Measurements from ENCODE around the gene RNASET2. TPM values are rescaled to one million over a fixed set of nuclear protein-coding genes. Genes with fewer than 3 reads are reported as not detected.

Gene RNASET2
- total RNA-seq, 4 donors from 2014 or later: 29.1 to 56.7 (median 41.2) TPM

GRCh38 chr6:166999145-166999883 is 43.0 kb upstream of the RNASET2 start, which contains the start of gene CEP43:
Gene CEP43 (plus strand): TSS chr6:166999397. CDS start chr6:166999413, 16 bp downstream.
- 0% methylated on average over 5 to 9 of the region's 93 CpGs for WGBS, 2 donors
- intact Hi-C loops (cut with DNase I): loop anchor here (10.0 kb wide), 1 partner anchor 225 kb away; no protein-coding TSS in a partner anchor
- Histone ChIP-seq H3K27me3 (no peaks in the 10 kb centered on the region), H3K4me3 (peak within 1 kb of the TSS; percentile 90 to 99 (median 96)), H3K9me3 (no peaks in the 10 kb centered on the region), H3K36me3 (peaks cover 0 to 4% (median 0%) of the 10 kb centered on the region in 3 donors), H3K4me1 (peaks cover 0 to 33% (median 16%) of the 10 kb centered on the region in 3 donors), H3K27ac (peak within 1 kb of the TSS; percentile 71 to 86 (median 82))
- DNase-seq: peak; percentile 73
- TF ChIP-seq CTCF (IDR thresholded peaks at IDR 0.05) (peak in 3 of 6 experiments; percentile 37 to 45 (median 38)), POLR2A (IDR thresholded peaks at IDR 0.05) (peak in 1 of 4 donors; percentile 56)

- intact Hi-C loops (cut with DNase I): loop anchor here (10.0 kb wide), 1 partner anchor 224 kb away; no protein-coding TSS in a partner anchor
- H3K9me3 ChIP-seq: no peaks in the 10 kb centered on the region
- no peak for DNase-seq
- H3K27ac ChIP-seq: peak overlapping the region; percentile 71 to 86 (median 82)
- H3K4me3 ChIP-seq: peak overlapping the region; percentile 90 to 99 (median 96)
- no peaks in the 10 kb centered on the region for H3K36me3 ChIP-seq
- 0% methylated on average over 13 of the region's 96 CpGs; no CpG with 5 or more reads in 1 of the 2 donors for WGBS, 2 donors
- TF ChIP-seq POLR2A (IDR thresholded peaks at IDR 0.05) (no peak), CTCF (IDR thresholded peaks at IDR 0.05) (peak in 1 of 6 experiments; percentile 12)
- peaks cover 0 to 33% (median 16%) of the 10 kb centered on the region in 3 donors for H3K4me1 ChIP-seq
- no peaks in the 10 kb centered on the region for H3K27me3 ChIP-seq
Observed at GRCh38 chr6:166998256-166999144, 42.1 kb upstream of the RNASET2 start.

- peak; percentile 3 for DNase-seq
- H3K36me3 ChIP-seq: no peaks in the 10 kb centered on the region
- WGBS, 2 donors: 3 to 13% methylated on average over 10 to 16 of the region's 38 CpGs
- no peak for TF ChIP-seq POLR2A (IDR thresholded peaks at IDR 0.05)
- TF ChIP-seq CTCF (IDR thresholded peaks at IDR 0.05): peak in 5 of 6 experiments; percentile 17 to 63 (median 40)
- H3K27me3 ChIP-seq: no peaks in the 10 kb centered on the region
- H3K4me1 ChIP-seq: peaks cover 0 to 33% (median 16%) of the 10 kb centered on the region in 3 donors
- H3K9me3 ChIP-seq: no peaks in the 10 kb centered on the region
- intact Hi-C loops (cut with DNase I): loop anchor here (10.0 kb wide), 1 partner anchor 223 kb away; no protein-coding TSS in a partner anchor
- H3K4me3 ChIP-seq: peak overlapping the region; percentile 90 to 99 (median 96)
- peak overlapping the region; percentile 71 to 86 (median 82) for H3K27ac ChIP-seq
Observed at GRCh38 chr6:166997768-166998255, 41.5 kb upstream of the RNASET2 start.

- no peak for TF ChIP-seq POLR2A (IDR thresholded peaks at IDR 0.05)
- TF ChIP-seq CTCF (IDR thresholded peaks at IDR 0.05): no peak
- Histone ChIP-seq H3K27ac (no peak overlapping the region), H3K27me3 (no peaks in the 10 kb centered on the region), H3K4me1 (peaks cover 0 to 33% (median 16%) of the 10 kb centered on the region in 3 donors), H3K9me3 (no peaks in the 10 kb centered on the region), H3K4me3 (peak overlapping the region in 1 of 4 donors; percentile 99), H3K36me3 (no peaks in the 10 kb centered on the region)
- no peak for DNase-seq
- intact Hi-C loops (cut with DNase I): loop anchor here (10.0 kb wide), 1 partner anchor 223 kb away; no protein-coding TSS in a partner anchor
- WGBS, 2 donors: 43 to 83% methylated on average over 3 of the region's 3 CpGs
Observed at GRCh38 chr6:166997348-166997747, 41.0 kb upstream of the RNASET2 start.
